GM12878 (cell line): ENCODE results near the gene TMEM14A. TPM values are rescaled to one million over a fixed set of nuclear protein-coding genes. Genes with fewer than 3 reads are reported as not detected.
A peak's percentile ranks its signal among the peaks of the same experiment; 100 is the strongest.

Experiments
- ATF3 ChIP-seq: IDR thresholded peaks from 2 replicates; pipeline ENCODE4 v1.6.1; 2011; ENCODE audit warnings: low read depth, mild to moderate bottlenecking, low read length, moderate library complexity, borderline replicate concordance; ENCODE audit errors: extremely low read depth
- BCL3 ChIP-seq: IDR thresholded peaks from 2 replicates; pipeline ENCODE4 v1.6.1; 2011; ENCODE audit warnings: borderline replicate concordance, low read depth, mild to moderate bottlenecking, moderate library complexity, low read length; ENCODE audit not compliant: insufficient read depth, poor library complexity, severe bottlenecking
- CBX5 ChIP-seq: sonication (generic); IDR thresholded peaks from 2 replicates; pipeline ENCODE4 v1.6.1; 2016; ENCODE audit warnings: low read depth, moderate library complexity, mild to moderate bottlenecking, inconsistent platforms
- CREB1 ChIP-seq: IDR thresholded peaks from 2 replicates; pipeline ENCODE4 v1.6.1; 2012; ENCODE audit warnings: low read depth, mild to moderate bottlenecking, inconsistent platforms
- EP300 ChIP-seq, 2 experiments: fragments of 150-350 bp in 1 of 2; IDR thresholded peaks; 2 replicates each; pipeline ENCODE4 v1.6.1; 2011 to 2012; ENCODE audit warnings: low read depth in 2 of 2, low read length in 2 of 2, borderline replicate concordance in 1 of 2, improper control_type of control experiment in 1 of 2, inconsistent platforms in 1 of 2; ENCODE audit not compliant: control insufficient read depth in 1 of 2
- ESRRA ChIP-seq: IDR thresholded peaks from 2 replicates; pipeline ENCODE4 v1.6.1; 2012; ENCODE audit warnings: mild to moderate bottlenecking, low read length, improper control_type of control experiment
- ETV6 ChIP-seq, 2 experiments: fragments of 450-650 bp in 1 of 2; IDR thresholded peaks in 1 of 2; conservative IDR thresholded peaks in 1 of 2; 2 replicates each; pipeline ENCODE4 v1.6.1; 2014; ENCODE audit warnings: antibody characterized with exemption in 1 of 2, borderline replicate concordance in 1 of 2, low read depth in 1 of 2, mild to moderate bottlenecking in 1 of 2, moderate library complexity in 1 of 2
- FOXM1 ChIP-seq: IDR thresholded peaks from 2 replicates; pipeline ENCODE4 v1.6.1; 2012; ENCODE audit warnings: low read depth, mild to moderate bottlenecking, inconsistent platforms, low read length, moderate library complexity
- HDAC6 ChIP-seq: fragments of 200-600 bp; sonication (generic); IDR thresholded peaks from one replicate; pipeline ENCODE4 v1.8.0; 2017; ENCODE audit warnings: antibody characterized with exemption; ENCODE audit not compliant: unreplicated experiment
- HDGF ChIP-seq: fragments of 450-650 bp; IDR thresholded peaks from 2 replicates; pipeline ENCODE4 v1.6.1; 2016; ENCODE audit warnings: antibody characterized with exemption
- IRF3 ChIP-seq: fragments of 450-650 bp; IDR thresholded peaks from 2 replicates; pipeline ENCODE4 v1.6.1; 2014; ENCODE audit warnings: mild to moderate bottlenecking
- KDM1A ChIP-seq: fragments of 200-600 bp; sonication (generic); IDR thresholded peaks from 2 replicates; pipeline ENCODE4 v1.6.1; 2016; ENCODE audit warnings: borderline replicate concordance
- MEF2A ChIP-seq: IDR thresholded peaks from 2 replicates; pipeline ENCODE4 v1.6.1; 2011; ENCODE audit warnings: low read depth, mild to moderate bottlenecking, low read length, moderate library complexity; ENCODE audit not compliant: insufficient read depth
- MEF2B ChIP-seq: fragments of 450-650 bp; IDR thresholded peaks from 2 replicates; pipeline ENCODE4 v1.6.1; 2018; ENCODE audit warnings: mild to moderate bottlenecking, moderate library complexity; ENCODE audit not compliant: partially characterized antibody, poor library complexity, severe bottlenecking
- NFIC ChIP-seq: IDR thresholded peaks from 2 replicates; pipeline ENCODE4 v1.6.1; 2012; ENCODE audit warnings: low read depth, mild to moderate bottlenecking, inconsistent platforms, low read length, moderate library complexity
- NFXL1 ChIP-seq: fragments of 450-650 bp; IDR thresholded peaks from 2 replicates; pipeline ENCODE4 v1.6.1; 2017; ENCODE audit warnings: antibody characterized with exemption, mild to moderate bottlenecking, borderline replicate concordance
- PAX5 ChIP-seq: IDR thresholded peaks from 2 replicates; pipeline ENCODE4 v1.6.1; 2011; ENCODE audit warnings: low read depth, low read length, borderline replicate concordance
- PBX3 ChIP-seq: IDR thresholded peaks from 2 replicates; pipeline ENCODE4 v1.6.1; 2011; ENCODE audit warnings: mild to moderate bottlenecking, low read depth, low read length, moderate library complexity; ENCODE audit not compliant: insufficient replicate concordance
- RAD21 ChIP-seq: IDR thresholded peaks from 2 replicates; pipeline ENCODE4 v1.6.1; 2011; ENCODE audit warnings: mild to moderate bottlenecking, low read depth, low read length, moderate library complexity; ENCODE audit not compliant: insufficient read depth
- RBBP5 ChIP-seq: fragments of 200-600 bp; sonication (generic); conservative IDR thresholded peaks from 2 replicates; pipeline ENCODE4 v1.6.1; 2016
- RFX5 ChIP-seq: IDR thresholded peaks from 2 replicates; pipeline ENCODE4 v1.6.1; 2011; ENCODE audit warnings: low read depth, low read length, improper control_type of control experiment
- SPI1 ChIP-seq: IDR thresholded peaks from 2 replicates; pipeline ENCODE4 v1.6.1; 2011; ENCODE audit warnings: low read depth, mild to moderate bottlenecking, low read length, moderate library complexity, borderline replicate concordance; ENCODE audit not compliant: insufficient read depth
- STAT3 ChIP-seq: IDR thresholded peaks from 2 replicates; pipeline ENCODE4 v1.6.1; 2011; ENCODE audit warnings: low read depth, low read length, improper control_type of control experiment
- USF1 ChIP-seq: IDR thresholded peaks from 2 replicates; pipeline ENCODE4 v1.6.1; 2011; ENCODE audit warnings: borderline replicate concordance, low read depth, mild to moderate bottlenecking, moderate library complexity, mixed read lengths, low read length; ENCODE audit not compliant: insufficient read depth; ENCODE audit errors: extremely low read length
- ZNF24 ChIP-seq: fragments of 450-650 bp; IDR thresholded peaks from 2 replicates; pipeline ENCODE4 v1.6.1; 2017; ENCODE audit warnings: antibody characterized with exemption, mild to moderate bottlenecking
- ZZZ3 ChIP-seq: IDR thresholded peaks from 2 replicates; pipeline ENCODE4 v1.6.1; 2011; ENCODE audit warnings: low read depth; ENCODE audit not compliant: control insufficient read depth, insufficient read length
- polyA plus RNA-seq, 11 experiments: library from polyadenylated mRNA; depleted of rRNA in 4 of 11; unstranded in 6 of 11; stranded (reverse) in 5 of 11; fragments of >200 nt; fragmentation: Nextera tagmentation in 4 of 11; fragmentation: Illumina TruSeq in 1 of 11; extraction: Ambion mirVana in 4 of 11; extraction: Trizol in 1 of 11; gene quantifications; 1 replicate in 1 of 11; 2 replicates in 10 of 11; pipeline versions ENCODE4 v1.2.1 to v1.2.3, GENCODE V29; 2011 to 2016; ENCODE audit warnings: inconsistent platforms in 2 of 11, missing spikeins in 2 of 11, low read depth in 1 of 11
- total RNA-seq, 4 experiments: library from RNA; depleted of rRNA in 3 of 4; stranded (reverse); fragments of >200 nt in 3 of 4; fragmentation: Illumina TruSeq in 1 of 4; extraction: Trizol in 1 of 4; gene quantifications; 2 replicates each; pipeline versions ENCODE4 v1.2.1 to v1.2.3, GENCODE V29; 2013 to 2021

TMEM14A gene
- total and polyA plus RNA-seq, 10 of the 15 experiments (the other 5 are each of a cell fraction or from before 2014, with no cell fraction given): 15.6 to 143 (median 33.1) TPM

- TF ChIP-seq HDGF (0 out of 2 replicates have a peak, but pooled peaks have one; percentile 17), KDM1A (no peak), MEF2B (no peak), RAD21 (no peak), SPI1 (peak; percentile 95), NFIC (peak; percentile 66; the same call in 1 of the 2 replicates), RFX5 (no peak), ESRRA (no peak), EP300 (IDR thresholded peaks at IDR 0.05; ENCODE audit: borderline replicate concordance in 1 of 2, control insufficient read depth in 1 of 2, low read depth in 2 of 2, low read length in 2 of 2) (peak in 1 of 2 experiments; percentile 59; a peak in 1 of 4 replicates), NFXL1 (no peak), HDAC6 (no peak), CBX5 (no peak), PBX3 (no peak), ZZZ3 (no peak), CREB1 (no peak), ZNF24 (no peak), ATF3 (no peak), IRF3 (no peak), BCL3 (peak; percentile 57), PAX5 (no peak), RBBP5 (no peak), MEF2A (peak; percentile 75), STAT3 (no peak), ETV6 (conservative IDR thresholded peaks at IDR 0.05 in 1 of 2, IDR thresholded peaks at IDR 0.05 in 1 of 2; ENCODE audit: borderline replicate concordance in 1 of 2, low read depth in 1 of 2) (peak in 1 of 2 experiments; percentile 70; a peak in 1 of 4 replicates), USF1 (no peak), FOXM1 (no peak)
Observed at GRCh38 chr6:52667572-52667971, 3.3 kb upstream of the TMEM14A start (continued).
